Parathyroid adenoma (tissue), 2 donors: ENCODE results near the gene UPF1.
A peak's percentile ranks its signal among the peaks of the same experiment; 100 is the strongest.

Experiments
- H2AFZ ChIP-seq: fragments of 300-600 bp; sonication (generic); one replicate; pipeline ENCODE4 v1.7.0; 2017; ENCODE audit warnings: antibody characterized with exemption, mild to moderate bottlenecking
- H3K27ac ChIP-seq: fragments of 300-600 bp; sonication (generic); one replicate; pipeline ENCODE4 v1.7.0; 2017
- H3K27me3 ChIP-seq: fragments of 300-600 bp; sonication (generic); one replicate; pipeline ENCODE4 v1.7.0; 2017; ENCODE audit warnings: low read length; ENCODE audit not compliant: control insufficient read depth, insufficient read depth
- H3K36me3 ChIP-seq: fragments of 300-600 bp; sonication (generic); one replicate; pipeline ENCODE4 v1.7.0; 2017; ENCODE audit warnings: low read length; ENCODE audit not compliant: control insufficient read depth, insufficient read depth
- H3K4me1 ChIP-seq: fragments of 300-600 bp; sonication (generic); one replicate; pipeline ENCODE4 v1.7.0; 2017; ENCODE audit warnings: control low read depth
- H3K4me2 ChIP-seq: fragments of 300-600 bp; sonication (generic); one replicate; pipeline ENCODE4 v1.7.0; 2017; ENCODE audit warnings: low read length
- H3K4me3 ChIP-seq: fragments of 300-600 bp; sonication (generic); one replicate; pipeline ENCODE4 v1.7.0; 2017; ENCODE audit warnings: low read depth, low read length
- H3K79me2 ChIP-seq: fragments of 300-600 bp; sonication (generic); one replicate; pipeline ENCODE4 v1.7.0; 2017; ENCODE audit warnings: control low read depth
- H3K9ac ChIP-seq: fragments of 300-600 bp; sonication (generic); one replicate; pipeline ENCODE4 v1.7.0; 2017; ENCODE audit warnings: mild to moderate bottlenecking
- H3K9me3 ChIP-seq: fragments of 300-600 bp; sonication (generic); one replicate; pipeline ENCODE4 v1.7.0; 2017; ENCODE audit warnings: low read length; ENCODE audit not compliant: control insufficient read depth
- TF ChIP-seq, protein P1 (sequence below): fragments of 300-600 bp; sonication (generic); IDR thresholded peaks from one replicate; pipeline ENCODE4 v1.7.0; 2017; ENCODE audit warnings: antibody characterized with exemption, mild to moderate bottlenecking
- donor health status: primary hyperparathyroidism.

Gene UPF1

DNA sequence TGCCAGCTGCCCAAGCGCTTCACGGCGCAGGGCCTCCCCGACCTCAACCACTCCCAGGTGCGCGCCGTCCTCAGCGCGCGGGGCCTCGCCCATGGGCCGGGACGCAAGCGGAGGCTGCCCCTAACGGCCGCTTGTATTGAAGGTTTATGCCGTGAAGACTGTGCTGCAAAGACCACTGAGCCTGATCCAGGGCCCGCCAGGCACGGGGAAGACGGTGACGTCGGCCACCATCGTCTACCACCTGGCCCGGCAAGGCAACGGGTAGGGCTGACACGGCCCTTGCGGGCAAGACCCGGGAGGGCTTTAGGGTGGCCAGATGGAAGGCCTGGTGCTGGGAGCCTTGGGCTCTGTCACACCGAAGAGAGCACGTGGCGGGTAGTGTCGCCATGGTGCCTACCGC lies 23.2 kb downstream of the UPF1 start:
- no peak overlapping the region for H3K9ac ChIP-seq
- no peaks in the 10 kb centered on the region for H3K27me3 ChIP-seq
- no peak overlapping the region for H2AFZ ChIP-seq
- TF ChIP-seq, protein P1, sequence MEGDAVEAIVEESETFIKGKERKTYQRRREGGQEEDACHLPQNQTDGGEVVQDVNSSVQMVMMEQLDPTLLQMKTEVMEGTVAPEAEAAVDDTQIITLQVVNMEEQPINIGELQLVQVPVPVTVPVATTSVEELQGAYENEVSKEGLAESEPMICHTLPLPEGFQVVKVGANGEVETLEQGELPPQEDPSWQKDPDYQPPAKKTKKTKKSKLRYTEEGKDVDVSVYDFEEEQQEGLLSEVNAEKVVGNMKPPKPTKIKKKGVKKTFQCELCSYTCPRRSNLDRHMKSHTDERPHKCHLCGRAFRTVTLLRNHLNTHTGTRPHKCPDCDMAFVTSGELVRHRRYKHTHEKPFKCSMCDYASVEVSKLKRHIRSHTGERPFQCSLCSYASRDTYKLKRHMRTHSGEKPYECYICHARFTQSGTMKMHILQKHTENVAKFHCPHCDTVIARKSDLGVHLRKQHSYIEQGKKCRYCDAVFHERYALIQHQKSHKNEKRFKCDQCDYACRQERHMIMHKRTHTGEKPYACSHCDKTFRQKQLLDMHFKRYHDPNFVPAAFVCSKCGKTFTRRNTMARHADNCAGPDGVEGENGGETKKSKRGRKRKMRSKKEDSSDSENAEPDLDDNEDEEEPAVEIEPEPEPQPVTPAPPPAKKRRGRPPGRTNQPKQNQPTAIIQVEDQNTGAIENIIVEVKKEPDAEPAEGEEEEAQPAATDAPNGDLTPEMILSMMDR = no peak
- peaks cover 65% of the 10 kb centered on the region for H3K79me2 ChIP-seq
- no peak overlapping the region for H3K27ac ChIP-seq
- no peak overlapping the region for H3K4me3 ChIP-seq
- no peaks in the 10 kb centered on the region for H3K9me3 ChIP-seq
- peaks cover 3% of the 10 kb centered on the region for H3K4me1 ChIP-seq
- no peaks in the 10 kb centered on the region for H3K36me3 ChIP-seq
- no peak overlapping the region for H3K4me2 ChIP-seq

DNA sequence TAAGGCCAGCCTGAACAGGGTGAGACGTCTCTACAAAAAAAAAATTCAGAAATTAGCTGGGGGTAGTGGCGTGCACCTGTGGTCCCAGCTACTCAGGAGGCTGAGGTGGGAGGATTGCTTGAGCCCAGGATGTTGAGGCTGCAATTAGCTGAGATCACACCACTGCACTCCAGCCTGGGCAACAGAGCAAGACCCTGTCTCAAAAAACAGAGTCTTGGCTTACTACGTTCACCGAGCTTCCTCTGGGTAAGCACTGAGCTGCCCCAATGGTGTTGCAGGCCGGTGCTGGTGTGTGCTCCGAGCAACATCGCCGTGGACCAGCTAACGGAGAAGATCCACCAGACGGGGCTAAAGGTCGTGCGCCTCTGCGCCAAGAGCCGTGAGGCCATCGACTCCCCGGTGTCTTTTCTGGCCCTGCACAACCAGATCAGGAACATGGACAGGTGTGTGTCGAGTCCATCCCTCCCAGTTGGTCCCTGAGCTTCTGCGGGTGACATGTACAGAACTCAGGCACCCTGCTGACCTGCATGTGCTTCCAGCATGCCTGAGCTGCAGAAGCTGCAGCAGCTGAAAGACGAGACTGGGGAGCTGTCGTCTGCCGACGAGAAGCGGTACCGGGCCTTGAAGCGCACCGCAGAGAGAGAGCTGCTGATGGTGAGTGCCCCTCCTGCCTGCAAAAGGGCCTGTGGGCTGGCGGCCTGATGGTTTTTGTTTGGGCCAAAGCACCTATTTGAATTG lies 24.1 kb downstream of the UPF1 start:
- H3K9ac ChIP-seq = no peak overlapping the region
- no peak overlapping the region for H2AFZ ChIP-seq
- no peak overlapping the region for H3K4me2 ChIP-seq
- TF ChIP-seq, protein P1 = no peak
- H3K79me2 ChIP-seq = peaks cover 64% of the 10 kb centered on the region
- H3K27me3 ChIP-seq = no peaks in the 10 kb centered on the region
- H3K4me1 ChIP-seq = no peaks in the 10 kb centered on the region
- H3K4me3 ChIP-seq = no peak overlapping the region
- H3K9me3 ChIP-seq = no peaks in the 10 kb centered on the region
- no peaks in the 10 kb centered on the region for H3K36me3 ChIP-seq
- no peak overlapping the region for H3K27ac ChIP-seq

DNA sequence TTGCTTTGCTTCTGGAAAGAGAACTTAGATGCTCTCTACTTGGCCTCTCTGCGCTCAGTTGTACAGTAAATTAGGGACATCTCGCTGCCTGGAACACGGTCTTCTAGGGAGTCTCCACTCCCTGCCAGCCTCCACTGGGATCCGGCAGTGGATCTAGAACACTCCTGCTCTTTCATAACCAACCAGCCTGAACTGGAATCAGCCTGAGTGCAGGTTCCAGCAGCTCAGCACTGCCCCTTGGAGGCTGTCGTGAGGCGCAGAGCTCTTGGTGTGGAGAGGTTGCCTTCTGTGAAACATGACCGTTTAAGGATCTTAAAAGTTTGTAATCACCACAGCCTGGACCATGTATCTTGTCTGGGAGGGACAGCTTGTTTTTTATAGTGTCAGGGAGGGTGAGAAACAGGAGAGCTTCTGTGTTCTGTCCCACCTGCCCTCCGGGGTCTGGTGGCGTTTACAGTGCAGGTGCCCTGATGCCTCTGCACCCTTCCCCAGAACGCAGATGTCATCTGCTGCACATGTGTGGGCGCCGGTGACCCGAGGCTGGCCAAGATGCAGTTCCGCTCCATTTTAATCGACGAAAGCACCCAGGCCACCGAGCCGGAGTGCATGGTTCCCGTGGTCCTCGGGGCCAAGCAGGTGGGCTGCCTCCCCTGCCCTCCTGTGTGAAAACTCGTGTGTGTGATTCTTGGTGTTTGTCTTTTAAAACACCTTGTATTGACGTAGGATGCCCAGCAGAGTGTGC lies 24.8 kb downstream of the UPF1 start:
- TF ChIP-seq, protein P1 = peak; percentile 26
- Histone ChIP-seq H3K27me3 (no peaks in the 10 kb centered on the region), H3K9me3 (no peaks in the 10 kb centered on the region), H3K27ac (no peak overlapping the region), H3K4me1 (no peaks in the 10 kb centered on the region), H3K36me3 (no peaks in the 10 kb centered on the region), H3K4me2 (no peak overlapping the region), H3K9ac (no peak overlapping the region), H2AFZ (no peak overlapping the region), H3K4me3 (no peak overlapping the region), H3K79me2 (peaks cover 68% of the 10 kb centered on the region)

DNA sequence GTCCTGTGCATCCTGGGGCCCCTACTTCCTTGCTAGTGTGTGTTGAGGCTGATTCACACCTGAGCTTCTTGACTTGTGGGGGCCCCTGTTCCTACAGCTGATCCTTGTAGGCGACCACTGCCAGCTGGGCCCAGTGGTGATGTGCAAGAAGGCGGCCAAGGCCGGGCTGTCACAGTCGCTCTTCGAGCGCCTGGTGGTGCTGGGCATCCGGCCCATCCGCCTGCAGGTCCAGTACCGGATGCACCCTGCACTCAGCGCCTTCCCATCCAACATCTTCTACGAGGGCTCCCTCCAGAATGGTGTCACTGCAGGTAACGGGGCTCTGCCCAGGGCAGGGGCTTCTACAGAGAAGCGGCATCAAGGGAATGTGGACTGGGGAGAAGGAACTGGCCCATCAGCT lies 25.5 kb downstream of the UPF1 start:
- Histone ChIP-seq H2AFZ (no peak overlapping the region), H3K9me3 (no peaks in the 10 kb centered on the region), H3K9ac (no peak overlapping the region), H3K4me3 (no peak overlapping the region), H3K36me3 (no peaks in the 10 kb centered on the region), H3K4me1 (no peaks in the 10 kb centered on the region), H3K79me2 (peaks cover 68% of the 10 kb centered on the region), H3K4me2 (no peak overlapping the region), H3K27me3 (no peaks in the 10 kb centered on the region), H3K27ac (no peak overlapping the region)
- TF ChIP-seq, protein P1 = no peak
